Gastrocnemius medialis (tissue), 4 donors: ENCODE data around the gene SRSF3. TPM values are rescaled to one million over a fixed set of nuclear protein-coding genes. Genes with fewer than 3 reads are reported as not detected.

Experiments
- ATAC-seq, 2 donors: fragments of 150-250 bp; one replicate each; pipeline ENCODE4 v1.9.1; 2016
- DNase-seq, 2 donors: peaks; one replicate each; pipeline ENCODE4 v3.0.0-alpha.2; 2019
- H3K27ac ChIP-seq, 4 donors: fragments of 200-600 bp; sonication (generic); 1 replicate in 1 of 4; 2 replicates in 3 of 4; pipeline ENCODE4 v1.5.1; 2016 to 2018; ENCODE audit warnings: mild to moderate bottlenecking in 2 of 4, moderate library complexity in 1 of 4
- H3K27me3 ChIP-seq, 3 donors: fragments of 200-600 bp; sonication (generic) in 2 of 3; 1 replicate in 1 of 3; 2 replicates in 2 of 3; pipeline versions ENCODE4 v1.5.1 to v1.6.0; 2016 to 2019; ENCODE audit warnings: mild to moderate bottlenecking in 1 of 3, moderate library complexity in 1 of 3
- H3K36me3 ChIP-seq, 2 donors: fragments of 200-600 bp; sonication (generic) in 1 of 2; one replicate each; pipeline ENCODE4 v1.5.1; 2017 to 2018
- H3K4me1 ChIP-seq, 2 donors: fragments of 200-600 bp; sonication (generic) in 1 of 2; one replicate each; pipeline ENCODE4 v1.5.1; 2016 to 2017; ENCODE audit warnings: mild to moderate bottlenecking in 2 of 2
- H3K4me3 ChIP-seq, 4 donors: fragments of 200-600 bp; sonication (generic) in 3 of 4; 1 replicate in 1 of 4; 2 replicates in 3 of 4; pipeline ENCODE4 v1.5.1; 2016 to 2019; ENCODE audit warnings: mild to moderate bottlenecking in 2 of 4
- H3K9me3 ChIP-seq, 3 donors: fragments of 200-600 bp; sonication (generic) in 2 of 3; 1 replicate in 1 of 3; 2 replicates in 2 of 3; pipeline ENCODE4 v1.5.1; 2016 to 2019
- POLR2A ChIP-seq, 2 donors: fragments of 450-650 bp; IDR thresholded peaks; one replicate each; pipeline ENCODE4 v1.6.1; 2017; ENCODE audit warnings: antibody characterized with exemption in 2 of 2, mild to moderate bottlenecking in 2 of 2, moderate library complexity in 2 of 2
- in situ Hi-C, 4 donors: fragments of 200-750 bp; cut with MboI; loops; one replicate each; pipeline versions ENCODE4 v1.15.0 to v1.8.0; 2017; ENCODE audit warnings: low sequenced_read_pairs in 4 of 4
- intact Hi-C: fragments of 100-400 bp; cut with DNase I; formaldehyde crosslinking; loops from one replicate; pipeline ENCODE4 v1.15.1; 2023; ENCODE audit warnings: low total_unique reads
- total RNA-seq, 4 donors: library from RNA; depleted of rRNA; stranded (reverse); fragments of >200 nt; gene quantifications; one replicate each; pipeline versions ENCODE4 v1.1.0 to v1.2.3, GENCODE V29; 2016
- TF ChIP-seq, protein P1 (sequence below), 5 experiments: fragments of 450-650 bp in 3 of 5; fragments of 200-600 bp in 2 of 5; sonication (generic) in 2 of 5; IDR thresholded peaks in 4 of 5; conservative IDR thresholded peaks in 1 of 5; 1 replicate in 4 of 5; 2 replicates in 1 of 5; pipeline ENCODE4 v1.5.1; 2016 to 2019; ENCODE audit warnings: antibody characterized with exemption in 5 of 5, mild to moderate bottlenecking in 3 of 5, moderate library complexity in 3 of 5

The SRSF3 gene
- total RNA-seq, 4 donors from 2014 or later, result 66.3 to 118 (median 83.2) TPM

DNA sequence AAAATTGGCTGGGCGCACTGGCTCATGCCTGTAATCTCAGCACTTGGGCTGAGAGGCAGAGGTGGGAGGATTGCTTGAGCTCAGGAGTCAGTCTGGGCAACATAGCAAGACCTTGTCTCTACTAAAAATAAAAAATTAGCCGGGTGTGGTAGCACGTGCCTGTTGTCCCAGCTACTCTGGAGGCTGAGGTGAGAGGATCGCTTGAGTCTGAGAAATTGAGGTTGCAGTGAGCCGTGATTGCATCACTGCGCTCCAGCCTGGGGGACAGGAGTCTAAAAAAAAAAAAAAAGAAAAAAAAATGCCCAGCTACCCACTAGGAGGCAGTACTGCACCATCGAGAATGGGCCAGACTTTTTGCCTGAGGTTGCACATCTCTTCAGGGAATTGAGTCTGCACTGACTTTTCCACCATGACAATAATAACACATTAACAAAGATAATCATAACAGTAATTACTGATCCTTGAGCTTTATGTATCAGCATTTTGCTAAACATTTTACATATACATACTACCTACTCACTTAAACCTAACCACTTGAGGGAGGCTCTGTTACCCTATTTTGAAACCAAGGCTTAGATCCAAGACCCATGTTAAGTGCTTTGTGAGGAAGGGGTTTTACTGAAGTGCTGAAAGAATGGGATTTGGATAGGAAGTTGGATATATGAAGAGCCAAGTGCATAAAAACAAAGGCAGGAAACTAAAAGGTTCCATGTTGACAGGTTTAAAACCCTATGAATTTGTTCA is 21.0 kb downstream of the SRSF3 start:
- in situ Hi-C loops, result loop anchor here in 3 of 4 donors (5.0 to 25.0 kb wide), 4 partner anchors 137 to 247 kb away; partner anchors contain the start of gene PPIL1 (in 1 of the 3)
- DNase-seq (peak; percentile 20 to 79), ATAC-seq (peak; percentile 51 to 61)
- peaks cover 0 to 31% of the 10 kb centered on the region in 2 donors for H3K36me3 ChIP-seq
- no peaks in the 10 kb centered on the region for H3K27me3 ChIP-seq
- TF ChIP-seq, protein P1, sequence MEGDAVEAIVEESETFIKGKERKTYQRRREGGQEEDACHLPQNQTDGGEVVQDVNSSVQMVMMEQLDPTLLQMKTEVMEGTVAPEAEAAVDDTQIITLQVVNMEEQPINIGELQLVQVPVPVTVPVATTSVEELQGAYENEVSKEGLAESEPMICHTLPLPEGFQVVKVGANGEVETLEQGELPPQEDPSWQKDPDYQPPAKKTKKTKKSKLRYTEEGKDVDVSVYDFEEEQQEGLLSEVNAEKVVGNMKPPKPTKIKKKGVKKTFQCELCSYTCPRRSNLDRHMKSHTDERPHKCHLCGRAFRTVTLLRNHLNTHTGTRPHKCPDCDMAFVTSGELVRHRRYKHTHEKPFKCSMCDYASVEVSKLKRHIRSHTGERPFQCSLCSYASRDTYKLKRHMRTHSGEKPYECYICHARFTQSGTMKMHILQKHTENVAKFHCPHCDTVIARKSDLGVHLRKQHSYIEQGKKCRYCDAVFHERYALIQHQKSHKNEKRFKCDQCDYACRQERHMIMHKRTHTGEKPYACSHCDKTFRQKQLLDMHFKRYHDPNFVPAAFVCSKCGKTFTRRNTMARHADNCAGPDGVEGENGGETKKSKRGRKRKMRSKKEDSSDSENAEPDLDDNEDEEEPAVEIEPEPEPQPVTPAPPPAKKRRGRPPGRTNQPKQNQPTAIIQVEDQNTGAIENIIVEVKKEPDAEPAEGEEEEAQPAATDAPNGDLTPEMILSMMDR (IDR thresholded peaks at IDR 0.05 in 4 of 5, conservative IDR thresholded peaks at IDR 0.05 in 1 of 5), result peak; percentile 61 to 85 (median 69)
- TF ChIP-seq POLR2A (IDR thresholded peaks at IDR 0.05), result no peak
- intact Hi-C loops, result loop anchor here (5.0 kb wide), 1 partner anchor 237 kb away; no protein-coding TSS in a partner anchor
- H3K9me3 ChIP-seq, result no peaks in the 10 kb centered on the region
- H3K27ac ChIP-seq, result peak overlapping the region; percentile 82 to 87 (median 86)
- peaks cover 29 to 31% of the 10 kb centered on the region in 2 donors for H3K4me1 ChIP-seq
- no peak overlapping the region for H3K4me3 ChIP-seq

DNA sequence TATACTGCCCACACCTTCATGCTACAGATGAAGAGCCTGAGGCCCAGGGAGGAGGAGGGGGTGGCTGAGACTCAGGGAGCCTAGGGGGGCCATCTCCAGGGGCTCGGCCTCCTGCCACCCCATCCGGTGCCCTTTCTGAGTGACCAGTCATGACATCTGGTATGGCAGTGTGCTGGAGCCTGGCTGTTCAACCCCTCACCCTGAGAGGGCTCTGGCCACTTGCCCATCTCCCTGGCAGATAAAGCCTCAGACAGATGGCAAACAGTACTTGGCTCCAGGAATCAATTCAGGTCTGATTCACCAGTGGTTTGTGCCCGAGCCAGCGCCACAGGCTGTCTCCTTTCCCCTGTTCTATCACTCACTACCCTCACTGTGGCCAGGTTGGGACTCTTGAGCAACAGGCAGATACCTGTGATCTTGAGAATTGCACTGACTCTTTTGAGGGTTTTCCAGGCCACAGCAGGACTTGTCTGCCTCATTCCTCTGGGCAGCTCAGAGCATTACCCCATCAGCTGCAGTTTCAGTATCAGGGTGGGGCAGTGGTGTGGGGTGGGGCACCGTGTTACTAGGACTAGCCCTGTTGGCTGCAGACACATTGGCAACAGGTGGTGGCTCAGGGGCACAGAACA is 22.8 kb downstream of the SRSF3 start:
- in situ Hi-C loops, result loop anchor here in 3 of 4 donors (5.0 to 25.0 kb wide), 4 partner anchors 135 to 245 kb away; partner anchors contain the start of gene PPIL1 (in 1 of the 3)
- intact Hi-C loops, result loop anchor here (1.0 to 5.0 kb wide), 5 partner anchors 23 to 381 kb away; partner anchors contain the start of gene SRSF3
- peak; percentile 88 to 97 for DNase-seq
- Histone ChIP-seq H3K9me3 (no peaks in the 10 kb centered on the region), H3K27me3 (no peaks in the 10 kb centered on the region), H3K36me3 (peaks cover 0 to 19% of the 10 kb centered on the region in 2 donors), H3K27ac (peak overlapping the region; percentile 82 to 87 (median 86)), H3K4me1 (peaks cover 29 to 31% of the 10 kb centered on the region in 2 donors), H3K4me3 (no peak overlapping the region)
- TF ChIP-seq, protein P1 (IDR thresholded peaks at IDR 0.05 in 4 of 5, conservative IDR thresholded peaks at IDR 0.05 in 1 of 5), result no peak
- no peak for TF ChIP-seq POLR2A (IDR thresholded peaks at IDR 0.05)
- peak; percentile 89 to 93 for ATAC-seq

DNA sequence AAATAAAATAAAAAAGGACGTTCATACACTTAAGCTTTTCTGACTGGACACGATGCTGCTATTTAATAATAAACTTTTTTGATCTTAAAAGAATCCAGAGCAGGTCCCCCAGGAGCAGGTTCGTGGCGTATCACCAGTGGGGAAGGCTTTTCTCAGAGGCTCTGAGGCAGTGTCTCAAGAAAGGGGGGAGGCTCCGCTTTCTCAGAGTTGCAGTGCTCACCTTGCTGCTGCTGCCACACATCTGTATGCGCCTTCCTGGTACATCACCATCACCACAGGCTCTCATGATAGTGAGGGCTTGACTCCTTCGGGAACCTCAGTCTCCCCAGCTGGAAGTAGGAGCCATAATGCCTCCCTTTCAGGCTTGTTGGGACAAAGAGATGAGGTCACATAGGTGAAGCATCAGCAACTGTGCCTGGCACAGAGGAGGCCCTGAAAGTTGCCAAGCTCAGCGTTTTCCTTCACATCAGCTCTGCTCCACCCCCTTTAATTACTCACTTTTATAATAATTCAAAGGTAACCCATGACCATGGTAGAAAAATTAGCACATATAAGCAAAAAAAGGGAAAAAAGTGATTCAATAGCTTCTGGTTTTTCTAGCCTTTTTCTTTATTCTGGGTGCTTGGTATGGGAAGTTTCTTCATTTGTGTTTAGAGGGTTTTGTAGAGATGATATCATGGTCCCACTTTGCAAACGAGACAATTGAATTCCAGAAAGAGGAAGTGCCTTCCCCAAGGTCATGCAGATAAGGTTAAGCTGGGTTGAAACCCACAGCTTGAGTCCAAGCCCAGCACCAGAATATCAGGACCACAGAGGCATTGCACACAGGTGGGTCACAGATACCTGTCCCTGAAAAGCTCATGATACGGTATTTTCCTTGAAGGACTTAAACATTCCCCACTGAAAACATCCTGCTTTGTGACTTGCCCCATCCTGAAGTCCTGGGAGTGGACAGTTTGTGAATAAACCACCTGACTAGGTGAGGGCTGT is 24.5 kb downstream of the SRSF3 start:
- Histone ChIP-seq H3K27ac (peak overlapping the region in 1 of 4 donors; percentile 82), H3K4me3 (no peak overlapping the region), H3K27me3 (no peaks in the 10 kb centered on the region), H3K36me3 (peaks cover 0 to 2% of the 10 kb centered on the region in 2 donors), H3K9me3 (no peaks in the 10 kb centered on the region), H3K4me1 (peaks cover 37 to 41% of the 10 kb centered on the region in 2 donors)
- peak in 1 of 2 donors; percentile 9 for DNase-seq
- intact Hi-C loops, result loop anchor here (5.0 kb wide), 1 partner anchor 234 kb away; no protein-coding TSS in a partner anchor
- in situ Hi-C loops, result loop anchor here in 3 of 4 donors (5.0 to 25.0 kb wide), 4 partner anchors 134 to 244 kb away; partner anchors contain the start of gene PPIL1 (in 1 of the 3)
- no peak for TF ChIP-seq POLR2A (IDR thresholded peaks at IDR 0.05)
- TF ChIP-seq, protein P1 (IDR thresholded peaks at IDR 0.05 in 4 of 5, conservative IDR thresholded peaks at IDR 0.05 in 1 of 5), result no peak
- no peak for ATAC-seq

DNA sequence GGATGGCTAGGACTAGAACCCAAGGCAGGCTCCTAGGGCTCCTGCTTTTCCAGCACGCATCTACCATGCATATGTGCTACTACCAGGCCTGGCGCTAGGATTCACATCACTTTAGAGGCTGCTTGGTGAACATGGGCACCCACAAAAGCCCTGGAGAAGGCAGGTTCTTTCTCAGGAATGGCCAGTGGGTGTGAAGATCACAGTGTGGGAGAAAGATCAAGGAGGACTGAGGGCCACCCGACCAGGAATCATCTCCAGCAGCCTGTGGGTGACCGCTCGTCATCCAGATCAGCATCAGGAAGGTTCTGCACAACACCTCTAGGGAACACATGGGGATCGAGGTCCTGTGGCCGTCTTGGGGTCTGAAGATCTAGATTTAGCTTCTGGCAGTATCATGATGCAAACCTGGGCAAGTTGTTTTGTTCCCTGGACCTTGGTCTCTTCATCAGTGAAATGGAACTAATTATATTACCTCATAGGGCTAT is 27.3 kb downstream of the SRSF3 start:
- ATAC-seq (no peak), DNase-seq (peak in 1 of 2 donors; percentile 7)
- intact Hi-C loops, result no loop called here
- Histone ChIP-seq H3K9me3 (no peaks in the 10 kb centered on the region), H3K36me3 (no peaks in the 10 kb centered on the region), H3K27ac (no peak overlapping the region), H3K4me1 (peaks cover 29 to 34% of the 10 kb centered on the region in 2 donors), H3K4me3 (no peak overlapping the region), H3K27me3 (no peaks in the 10 kb centered on the region)
- in situ Hi-C loops, result loop anchor here (5.0 to 25.0 kb wide), 5 partner anchors 61 to 241 kb away; partner anchors contain the start of gene PPIL1 (in 1 of the 4)
- no peak for TF ChIP-seq POLR2A (IDR thresholded peaks at IDR 0.05)
- TF ChIP-seq, protein P1 (IDR thresholded peaks at IDR 0.05 in 4 of 5, conservative IDR thresholded peaks at IDR 0.05 in 1 of 5), result no peak
